IPS DF 4.7 (cell line): ENCODE data around the gene LIMCH1.
A peak's percentile ranks its signal among the peaks of the same experiment; 100 is the strongest.
"Not testable (repeated sequence)": the region's sequence is repeated elsewhere in the genome, so short reads cannot be mapped to it uniquely, and the experiment has no call there.

Source experiments
- DNase-seq: peaks from one replicate; pipeline ENCODE4 v3.0.0-alpha.2; 2013; ENCODE audit warnings: low spot score; ENCODE audit errors: extremely low read depth

LIMCH1 gene

DNA sequence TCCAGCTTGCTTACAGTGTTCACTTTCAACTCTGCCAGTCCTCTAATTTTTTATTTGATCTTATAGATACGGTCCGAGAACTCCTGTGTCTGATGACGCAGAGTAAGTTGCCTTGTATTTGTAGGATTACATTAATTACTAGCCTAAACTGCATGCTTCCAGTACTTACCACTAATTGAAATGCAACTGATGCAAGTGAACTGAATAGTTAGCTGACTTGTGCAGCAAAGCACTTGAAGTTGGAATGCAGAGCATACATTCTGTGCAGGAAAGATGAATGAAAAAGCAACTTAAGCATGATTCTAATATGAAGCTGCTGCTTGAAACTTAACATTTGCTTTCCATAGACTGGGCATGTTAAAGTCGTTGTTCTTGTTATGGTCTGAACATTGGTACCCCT is 100.9 kb downstream of the LIMCH1 start:
- DNase-seq = no peak

DNA sequence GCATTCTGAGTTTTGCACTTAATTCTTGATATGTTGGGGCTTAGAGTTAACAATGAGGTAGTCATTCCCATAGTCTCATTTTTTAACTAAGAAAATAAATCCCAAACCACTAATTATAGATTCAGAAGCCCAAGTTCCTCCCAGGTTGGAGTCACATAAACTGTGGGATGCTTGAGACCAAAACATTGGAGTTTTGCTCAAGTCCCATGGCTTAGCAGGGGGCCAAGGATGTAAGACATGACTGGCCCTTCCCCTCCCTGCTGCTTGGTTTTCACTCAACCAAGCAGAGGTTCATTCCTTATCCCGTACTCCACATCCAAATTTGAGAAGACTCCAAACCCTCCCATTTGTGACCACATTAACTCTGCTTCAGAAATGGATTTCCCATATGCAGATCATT is 101.3 kb downstream of the LIMCH1 start:
- DNase-seq = no peak

DNA sequence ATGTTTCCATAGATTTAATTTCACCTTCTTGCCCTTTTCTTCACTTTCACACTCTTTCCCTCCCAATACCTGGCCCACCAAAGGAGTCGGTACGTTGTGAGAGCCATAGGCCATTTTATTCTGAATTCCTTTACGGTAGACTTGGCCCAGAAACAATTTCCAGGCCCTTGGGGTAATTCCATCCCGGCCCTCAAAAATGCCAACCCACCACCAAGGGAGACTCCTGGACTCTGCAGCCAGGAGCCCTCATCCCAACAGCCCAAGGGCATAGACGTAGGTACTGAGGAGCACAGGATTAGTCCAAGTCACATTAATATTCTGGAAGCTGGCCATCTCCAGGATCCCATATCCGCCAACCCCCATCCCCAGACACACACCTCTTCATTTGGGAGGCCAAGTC is 102.9 kb downstream of the LIMCH1 start:
- no peak for DNase-seq

GRCh38 chr4:41642746-41643145 is 104.8 kb downstream of the LIMCH1 start:
- not testable (repeated sequence) for DNase-seq

DNA sequence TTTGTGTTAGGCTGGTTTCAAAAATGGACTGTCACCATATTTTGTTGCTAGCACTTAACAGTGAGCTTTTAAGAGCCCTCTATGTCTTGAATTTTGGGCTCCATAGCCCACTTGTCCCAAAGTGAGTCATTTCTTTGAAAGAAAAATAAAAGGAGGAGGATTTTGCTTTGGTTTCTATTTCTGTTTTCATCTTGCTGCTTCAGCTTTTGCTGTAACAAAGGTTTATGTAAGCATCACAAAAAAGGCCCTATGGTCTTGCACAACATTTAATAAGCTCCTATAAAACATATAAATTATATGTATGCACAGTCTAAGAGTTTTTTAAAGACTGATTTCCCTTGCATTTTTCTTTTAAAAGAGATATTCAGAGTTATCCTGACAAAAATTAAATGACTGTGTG is 105.4 kb downstream of the LIMCH1 start:
- DNase-seq = no peak

DNA sequence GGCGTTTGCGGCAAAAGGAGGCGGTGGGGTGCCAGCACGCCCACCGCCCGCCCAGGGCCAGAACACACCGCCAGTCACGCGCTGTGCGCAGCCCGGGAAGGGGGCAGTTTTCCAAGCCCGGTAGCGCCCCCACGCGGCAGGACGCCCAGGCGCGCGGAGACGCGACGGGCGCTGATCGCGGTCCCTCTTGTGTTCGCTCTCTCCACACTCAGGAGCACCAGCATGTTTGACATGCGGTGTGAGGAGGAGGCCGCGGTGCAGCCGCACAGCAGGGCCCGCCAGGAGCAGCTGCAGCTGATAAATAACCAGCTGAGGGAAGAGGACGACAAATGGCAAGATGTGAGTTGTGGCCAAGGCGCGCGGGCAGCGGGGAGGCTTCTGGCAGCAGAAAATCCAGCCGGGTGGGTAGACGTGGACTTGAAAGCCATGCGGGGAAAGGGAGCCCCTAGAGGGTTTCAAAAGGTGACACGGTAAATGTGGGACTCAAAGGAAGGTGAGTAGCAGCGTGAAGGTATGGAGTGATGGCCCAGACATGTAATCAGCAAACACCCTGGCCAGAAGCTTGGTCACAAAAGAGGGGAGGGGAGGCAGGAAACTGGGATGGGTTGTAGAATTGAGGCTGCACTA is 106.4 kb downstream of the LIMCH1 start:
- DNase-seq = peak; percentile 71

- no peak for DNase-seq
These were observed 106.9 kb downstream of the LIMCH1 start for GRCh38 chr4:41644915-41645295.

DNA sequence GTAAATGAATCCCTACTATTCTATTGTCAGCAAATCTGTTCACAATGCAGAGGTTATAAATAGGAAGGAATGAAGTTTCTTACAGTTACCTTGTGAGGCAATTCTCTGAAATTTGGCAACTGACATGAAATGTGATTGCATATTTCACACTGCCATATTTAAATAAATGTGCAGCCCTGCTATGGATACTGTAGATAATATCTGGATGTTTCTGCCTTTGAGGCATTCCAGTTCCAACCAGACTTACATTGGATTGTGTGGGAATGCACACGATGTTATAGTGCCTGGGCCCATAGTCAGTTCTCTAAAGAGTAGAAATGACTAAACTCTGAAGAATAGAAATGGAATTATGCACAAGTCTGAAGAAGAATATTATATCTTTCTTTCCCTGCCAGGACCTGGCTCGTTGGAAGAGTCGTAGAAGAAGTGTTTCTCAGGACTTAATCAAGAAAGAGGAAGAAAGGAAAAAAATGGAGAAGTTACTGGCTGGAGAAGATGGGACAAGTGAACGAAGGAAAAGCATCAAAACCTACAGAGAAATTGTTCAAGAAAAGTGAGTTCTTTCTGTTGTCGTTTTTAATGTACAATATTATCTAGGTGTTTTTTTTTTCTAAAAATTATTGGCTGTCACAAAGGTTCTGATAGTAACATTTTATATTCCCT is 107.9 kb downstream of the LIMCH1 start:
- DNase-seq = no peak

DNA sequence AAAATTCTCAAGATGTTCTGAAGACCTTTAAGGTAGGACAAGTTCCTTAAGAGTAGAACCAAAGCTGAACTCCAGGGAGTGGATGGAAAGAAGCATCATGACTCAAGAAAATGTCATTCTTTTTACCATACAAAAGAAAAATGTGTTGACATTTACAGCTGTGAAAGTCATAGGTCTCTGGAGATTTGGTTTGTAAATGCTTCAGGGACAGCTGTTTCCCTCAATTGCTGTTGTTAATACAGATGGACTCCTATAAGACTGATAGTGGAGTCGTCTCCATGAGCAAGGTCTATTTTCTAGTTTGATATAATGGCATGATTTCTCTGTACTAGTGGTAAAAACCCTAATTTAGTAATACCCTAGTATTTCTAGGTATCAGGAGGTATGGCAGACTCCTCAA is 108.9 kb downstream of the LIMCH1 start:
- DNase-seq = no peak

GRCh38 chr4:41647383-41647782 is 109.4 kb downstream of the LIMCH1 start:
- no peak for DNase-seq

DNA sequence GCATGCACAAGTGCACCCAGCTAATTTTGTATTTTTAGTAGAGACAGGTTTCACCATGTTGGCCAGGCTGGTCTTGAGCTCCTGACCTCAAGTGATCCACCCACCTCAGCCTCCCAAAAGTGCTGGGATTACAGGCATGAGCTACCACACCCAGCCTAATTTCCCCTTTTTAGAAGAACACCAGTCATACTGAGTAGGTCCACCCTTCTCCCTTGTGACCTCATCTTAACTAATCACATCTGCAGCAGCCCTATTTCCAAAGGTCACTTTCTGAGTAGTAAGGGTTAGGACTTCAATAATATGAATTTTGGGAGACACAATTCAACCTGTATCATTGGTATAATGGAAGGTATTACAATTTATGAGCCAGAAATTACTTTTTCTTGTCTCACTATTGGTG is 113.2 kb downstream of the LIMCH1 start:
- DNase-seq = not testable (repeated sequence)

GRCh38 chr4:41652971-41653370 is 115.0 kb downstream of the LIMCH1 start:
- DNase-seq = no peak

DNA sequence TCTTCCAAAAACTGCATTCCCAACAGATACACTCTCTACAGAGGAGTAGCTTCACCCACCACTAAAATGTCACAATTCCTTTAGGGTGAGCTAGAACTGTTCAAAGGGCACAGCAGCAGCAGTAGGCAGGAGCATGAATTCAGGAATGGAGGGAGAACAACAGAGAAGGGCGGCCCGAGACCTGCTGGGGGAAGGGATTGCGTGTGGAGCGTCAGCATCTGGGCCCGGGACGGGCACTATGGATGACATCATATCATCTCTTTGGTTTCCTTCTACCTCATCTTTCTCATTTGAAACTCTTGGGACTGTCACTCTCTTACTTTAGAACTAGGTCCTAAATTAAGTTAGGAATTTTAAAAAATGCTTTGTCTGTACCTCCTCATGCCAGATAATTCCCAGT is 115.6 kb downstream of the LIMCH1 start:
- no peak for DNase-seq

DNA sequence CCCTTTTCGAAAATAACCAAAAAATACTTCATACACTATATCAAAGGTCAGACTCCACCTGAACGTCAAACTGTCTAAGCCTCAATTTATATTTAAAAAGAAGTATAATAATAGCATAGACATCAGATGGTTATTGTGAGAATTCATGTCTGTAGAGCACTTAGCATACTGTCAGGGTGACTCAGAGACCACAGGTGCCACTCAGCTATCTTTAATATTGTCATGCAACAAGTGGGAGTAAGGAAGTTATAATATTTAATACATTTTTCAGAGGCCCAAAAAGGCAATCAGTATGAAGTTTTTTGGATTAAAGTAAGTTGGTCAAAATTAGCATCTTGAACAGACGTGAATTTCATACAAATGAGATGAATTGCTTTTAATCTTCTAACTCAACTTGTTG is 117.2 kb downstream of the LIMCH1 start:
- no peak for DNase-seq

DNA sequence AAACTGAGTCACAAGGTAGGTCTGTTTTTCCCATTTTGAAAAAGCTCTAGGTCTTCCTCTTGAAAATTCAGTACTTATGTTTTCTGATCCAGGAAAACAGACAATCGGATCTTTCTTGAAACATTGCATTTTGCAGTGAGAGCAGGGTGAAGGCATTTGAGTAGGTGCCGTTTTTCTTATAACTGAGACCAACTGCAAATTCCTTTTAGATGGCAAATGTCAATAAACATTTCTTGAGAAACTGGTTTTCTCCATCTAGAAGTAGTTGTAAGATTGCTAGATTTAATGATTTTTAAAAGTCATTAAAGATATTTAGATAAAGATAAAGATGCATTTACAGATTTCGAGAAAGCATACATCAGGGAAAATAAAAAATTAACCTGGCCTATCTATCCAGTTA is 118.1 kb downstream of the LIMCH1 start:
- DNase-seq = no peak

GRCh38 chr4:41656572-41657520 is 118.9 kb downstream of the LIMCH1 start:
- DNase-seq = no peak

DNA sequence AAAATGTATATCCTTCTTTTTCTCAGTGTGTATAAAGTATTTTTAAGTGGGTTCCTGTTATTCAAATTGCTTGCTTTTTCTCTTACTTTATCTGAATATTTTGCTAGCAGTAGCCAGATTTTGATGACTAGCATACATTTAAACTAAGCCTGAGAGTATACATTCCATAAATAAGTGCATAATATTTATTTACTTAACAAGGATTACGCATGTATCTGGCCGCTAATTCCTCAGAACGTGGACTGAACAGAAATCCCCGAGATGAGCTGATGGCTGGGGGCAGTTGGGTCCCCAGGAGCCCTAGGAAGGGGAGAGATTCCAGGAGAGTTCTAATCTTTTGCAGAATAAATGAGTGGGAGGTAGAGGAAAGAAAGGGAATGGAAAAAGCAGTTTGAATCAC is 119.6 kb downstream of the LIMCH1 start:
- DNase-seq = no peak

DNA sequence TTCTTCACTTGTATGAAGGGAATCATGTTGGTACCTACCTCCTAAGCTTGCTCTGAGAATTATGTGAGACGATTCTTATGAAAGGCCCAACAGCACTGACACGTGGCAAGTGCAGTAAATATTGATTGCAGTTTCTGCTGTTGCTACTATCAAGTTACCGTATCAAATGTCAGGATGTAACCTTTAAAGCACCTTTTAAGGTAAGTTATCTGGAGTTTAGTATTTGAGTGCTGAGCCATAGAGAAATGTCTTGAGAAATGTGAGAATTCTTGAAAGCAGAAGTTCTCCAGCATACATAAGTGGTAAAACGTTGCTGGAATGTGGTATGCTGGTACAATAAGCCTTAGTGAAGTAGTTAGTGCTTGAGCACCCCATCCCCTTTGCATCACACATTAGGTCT is 120.2 kb downstream of the LIMCH1 start:
- no peak for DNase-seq

- no peak for DNase-seq
These were observed 122.4 kb downstream of the LIMCH1 start for GRCh38 chr4:41660352-41660751.

DNA sequence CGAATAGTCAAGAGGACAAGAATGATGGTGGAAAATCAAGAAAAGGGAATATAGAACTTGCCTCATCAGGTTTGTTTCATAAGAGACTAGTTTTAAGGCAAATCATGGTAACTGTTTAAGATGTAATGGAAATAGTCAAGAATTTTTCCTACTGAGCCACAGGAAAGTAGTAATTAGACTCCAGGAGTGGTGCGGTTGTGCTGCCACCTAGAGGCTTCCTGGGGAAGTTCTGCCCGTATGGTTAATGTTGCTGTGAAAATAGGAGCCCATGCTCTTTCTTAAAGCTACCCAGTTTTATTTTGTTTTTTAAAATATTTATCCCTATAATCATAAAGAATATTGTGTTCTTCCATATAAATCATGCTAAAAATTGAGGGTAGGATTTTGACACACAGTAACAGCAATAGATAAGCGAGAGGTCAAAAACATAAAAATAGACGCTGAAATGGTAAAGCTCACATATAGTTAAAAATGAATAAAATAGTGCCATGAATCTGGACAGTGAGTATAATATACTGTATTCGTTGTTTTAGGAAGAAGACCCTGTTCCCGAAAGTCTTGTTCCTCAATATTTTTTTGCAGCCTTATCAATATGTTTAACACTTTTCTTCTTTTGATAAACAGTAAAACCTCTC is 123.6 kb downstream of the LIMCH1 start:
- DNase-seq = no peak

DNA sequence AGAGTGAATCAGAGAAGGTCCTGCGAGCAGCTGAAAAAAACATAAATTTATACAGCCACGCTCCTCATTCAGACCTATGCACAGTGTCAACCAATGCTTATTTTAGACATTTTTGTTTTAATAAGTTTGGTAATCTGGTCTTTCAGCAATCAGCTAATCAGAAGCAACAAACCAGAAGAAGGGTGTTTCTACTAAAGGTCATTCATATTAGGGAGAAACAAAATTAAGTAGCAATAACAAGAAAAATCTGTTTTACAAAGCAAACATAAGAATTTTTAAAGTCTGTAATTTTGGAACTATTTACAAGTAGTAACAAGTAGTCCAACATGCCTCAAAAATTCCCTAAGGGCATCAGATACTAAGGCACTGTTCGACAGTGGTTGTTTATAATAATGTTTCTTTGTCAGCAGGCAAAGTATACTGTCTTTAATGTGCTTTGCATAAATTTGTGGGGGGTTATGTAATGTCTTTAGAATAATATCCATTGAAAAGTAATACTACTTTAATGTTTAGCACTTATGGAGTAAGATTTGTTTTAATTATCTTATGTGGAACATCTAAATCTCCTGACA is 127.8 kb downstream of the LIMCH1 start:
- DNase-seq = no peak

- no peak for DNase-seq
These were observed 130.1 kb downstream of the LIMCH1 start for GRCh38 chr4:41668024-41668423.
